Endothelial cell of umbilical vein (primary cell): Measurements from ENCODE around the gene CCL13. TPM values are rescaled to one million over a fixed set of nuclear protein-coding genes. Genes with fewer than 3 reads are reported as not detected.

Experiments used
- BruUV-seq: library from RNA; stranded (reverse); fragments of 400-500 nt; replicated peaks from 2 replicates; lab custom pipeline; 2021; lab: Mats Ljungman, UMichigan
- CTCF ChIA-PET: fragments of 300-600, 350-600 bp; sonication (Branson Sonifier 250); formaldehyde crosslinking; loops from one replicate; lab custom pipeline; 2021; ENCODE audit warnings: antibody characterized with exemption, inconsistent platforms; lab: Charles Lee
- POLR2A ChIA-PET: fragments of 300-600, 350-600 bp; sonication (Branson Sonifier 250); formaldehyde crosslinking; loops from one replicate; lab custom pipeline; 2021; ENCODE audit warnings: antibody characterized with exemption, inconsistent platforms; lab: Charles Lee
- DNase-seq: peaks from one replicate; pipeline ENCODE4 v3.0.0-alpha.2; 2011; ENCODE audit warnings: low read depth, low spot score
- FAIRE-seq: peaks from 2 replicates; lab custom pipeline; 2011; peaks lifted over from hg19 to GRCh38; lab: Jason Lieb, UNC
- H2AFZ ChIP-seq: 2 replicates; pipeline ENCODE4 v1.6.0; 2012; ENCODE audit warnings: low read depth, low read length, control low read depth, inconsistent platforms
- H3K27ac ChIP-seq: 2 replicates; pipeline ENCODE4 v1.5.1; 2011; ENCODE audit warnings: low read depth, mild to moderate bottlenecking, control low read depth, low read length, moderate library complexity; ENCODE audit not compliant: insufficient read depth
- H3K27me3 ChIP-seq, 2 experiments: 2 replicates each; pipeline versions ENCODE4 v1.6.0 to v1.6.1; 2011; ENCODE audit warnings: low read length in 2 of 2, mixed read lengths in 1 of 2; ENCODE audit not compliant: control insufficient read depth in 2 of 2, insufficient read depth in 2 of 2
- H3K36me3 ChIP-seq, 2 experiments: 2 replicates in 1 of 2; 3 replicates in 1 of 2; pipeline ENCODE4 v1.5.1; 2011; ENCODE audit warnings: low read length in 2 of 2, mild to moderate bottlenecking in 1 of 2, moderate library complexity in 1 of 2; ENCODE audit not compliant: control insufficient read depth in 2 of 2, insufficient read depth in 2 of 2; ENCODE audit errors: extremely low read depth in 1 of 2
- H3K4me1 ChIP-seq: 3 replicates; pipeline ENCODE4 v1.5.1; 2011; ENCODE audit warnings: mild to moderate bottlenecking, low read length; ENCODE audit not compliant: control insufficient read depth, insufficient read depth; ENCODE audit errors: extremely low read depth
- H3K4me2 ChIP-seq: 2 replicates; pipeline ENCODE4 v1.6.1; 2011; ENCODE audit warnings: low read length, control low read depth, mixed read lengths; ENCODE audit not compliant: insufficient read depth
- H3K4me3 ChIP-seq, 3 experiments: fragments of 200-600 bp in 1 of 3; sonication (generic), shearing (Covaris generic) in 1 of 3; replicated peaks in 1 of 3; 2 replicates each; pipeline ENCODE4 v1.5.1; 2011 to 2016; ENCODE audit warnings: control low read depth in 3 of 3, low read length in 3 of 3, mild to moderate bottlenecking in 2 of 3, inconsistent platforms in 1 of 3, low read depth in 1 of 3, moderate library complexity in 1 of 3; ENCODE audit not compliant: insufficient read depth in 1 of 3
- H3K79me2 ChIP-seq: 2 replicates; pipeline ENCODE4 v1.6.0; 2012; ENCODE audit warnings: low read length, inconsistent platforms; ENCODE audit not compliant: control insufficient read depth, insufficient read depth
- H3K9ac ChIP-seq: replicated peaks from 2 replicates; pipeline ENCODE3; 2011; ENCODE audit warnings: low read length, control low read depth; ENCODE audit not compliant: insufficient read depth; ENCODE audit errors: extremely low read depth
- H3K9me1 ChIP-seq: replicated peaks from 3 replicates; pipeline ENCODE4 v1.6.0; 2011; ENCODE audit warnings: mild to moderate bottlenecking, low read length; ENCODE audit not compliant: control insufficient read depth, insufficient read depth; ENCODE audit errors: extremely low read depth
- H3K9me3 ChIP-seq: replicated peaks from 2 replicates; pipeline ENCODE4 v1.5.1; 2012; ENCODE audit warnings: low read length, inconsistent platforms; ENCODE audit not compliant: control insufficient read depth, insufficient read depth
- H4K20me1 ChIP-seq: replicated peaks from 2 replicates; pipeline ENCODE3; 2011; ENCODE audit warnings: mild to moderate bottlenecking, low read length; ENCODE audit not compliant: control insufficient read depth, insufficient read depth; ENCODE audit errors: extremely low read depth
- dilution Hi-C: fragments of 300-500 bp; cut with MboI; formaldehyde crosslinking; loops from one replicate; pipeline ENCODE4 v1.15.0; 2019; ENCODE audit warnings: low sequenced_read_pairs; ENCODE audit not compliant: extremely low pct_ligation_motif_present
- intact Hi-C: fragments of 100-400 bp; cut with micrococcal nuclease; formaldehyde crosslinking; loops from one replicate; pipeline ENCODE4 v1.10.0; 2022
- polyA plus RNA-seq, 4 experiments: library from polyadenylated mRNA; depleted of rRNA in 3 of 4; stranded (reverse) in 3 of 4; unstranded in 1 of 4; fragments of >200 nt; gene quantifications; 2 replicates each; pipeline versions ENCODE4 v1.2.1 to v1.2.3, GENCODE V29; 2011 to 2012; ENCODE audit warnings: missing spikeins in 1 of 4
- total RNA-seq: library from RNA; stranded (reverse); gene quantifications from 2 replicates; pipeline ENCODE4 v1.2.3, GENCODE V29; 2021
- TF ChIP-seq, protein P1 (sequence below), 2 donors: IDR thresholded peaks; 1 replicate in 1 of 2; 2 replicates in 1 of 2; pipeline ENCODE4 v1.5.1; 2011; ENCODE audit warnings: low read length in 2 of 2, mild to moderate bottlenecking in 2 of 2, moderate library complexity in 2 of 2, control low read depth in 1 of 2, inconsistent platforms in 1 of 2, low read depth in 1 of 2; ENCODE audit not compliant: insufficient read depth in 1 of 2; ENCODE audit errors: extremely low read depth in 1 of 2

Gene CCL13
- total and polyA plus RNA-seq, 2 donors (not counting 3 experiments of a cell fraction or from before 2014, with no cell fraction given), result not detected

DNA sequence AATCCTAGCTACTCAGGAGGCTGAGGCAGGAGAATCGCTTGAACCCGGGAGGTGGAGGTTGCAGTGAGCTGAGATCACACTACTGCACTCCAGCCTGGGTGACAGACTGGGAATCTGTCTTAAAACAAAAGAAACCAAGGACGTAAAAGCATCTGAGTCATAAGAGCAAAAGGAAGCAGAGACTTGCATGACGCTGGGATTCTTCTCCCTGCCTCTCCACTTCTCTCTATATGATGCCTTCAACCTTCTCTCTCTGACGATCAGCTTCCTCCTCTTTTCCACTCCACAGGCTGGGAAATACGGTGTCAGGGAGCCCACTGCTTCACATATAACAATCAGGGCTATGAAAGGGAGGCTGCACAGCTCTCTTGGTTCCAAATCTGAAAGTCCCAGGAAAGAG lies 49.9 kb downstream of the CCL13 start:
- ChIA-PET CTCF (interaction anchor here (2.4 kb wide), 1 partner anchor 44 kb away, joined by 10 read pairs; no protein-coding TSS in a partner anchor), POLR2A (no interaction called here)
- Histone ChIP-seq H3K9me1 (no peaks in the 10 kb centered on the region), H3K27ac (no peak overlapping the region), H3K4me3 (no peak overlapping the region), H3K9me3 (no peaks in the 10 kb centered on the region), H4K20me1 (no peaks in the 10 kb centered on the region), H3K9ac (no peak overlapping the region), H3K79me2 (no peaks in the 10 kb centered on the region), H3K4me1 (no peaks in the 10 kb centered on the region), H3K36me3 (no peaks in the 10 kb centered on the region), H3K27me3 (peaks cover 0 to 9% of the 10 kb centered on the region in 2 experiments), H3K4me2 (no peak overlapping the region), H2AFZ (peak overlapping the region; percentile 24)
- no TSS peak for BruUV-seq
- TF ChIP-seq, protein P1, sequence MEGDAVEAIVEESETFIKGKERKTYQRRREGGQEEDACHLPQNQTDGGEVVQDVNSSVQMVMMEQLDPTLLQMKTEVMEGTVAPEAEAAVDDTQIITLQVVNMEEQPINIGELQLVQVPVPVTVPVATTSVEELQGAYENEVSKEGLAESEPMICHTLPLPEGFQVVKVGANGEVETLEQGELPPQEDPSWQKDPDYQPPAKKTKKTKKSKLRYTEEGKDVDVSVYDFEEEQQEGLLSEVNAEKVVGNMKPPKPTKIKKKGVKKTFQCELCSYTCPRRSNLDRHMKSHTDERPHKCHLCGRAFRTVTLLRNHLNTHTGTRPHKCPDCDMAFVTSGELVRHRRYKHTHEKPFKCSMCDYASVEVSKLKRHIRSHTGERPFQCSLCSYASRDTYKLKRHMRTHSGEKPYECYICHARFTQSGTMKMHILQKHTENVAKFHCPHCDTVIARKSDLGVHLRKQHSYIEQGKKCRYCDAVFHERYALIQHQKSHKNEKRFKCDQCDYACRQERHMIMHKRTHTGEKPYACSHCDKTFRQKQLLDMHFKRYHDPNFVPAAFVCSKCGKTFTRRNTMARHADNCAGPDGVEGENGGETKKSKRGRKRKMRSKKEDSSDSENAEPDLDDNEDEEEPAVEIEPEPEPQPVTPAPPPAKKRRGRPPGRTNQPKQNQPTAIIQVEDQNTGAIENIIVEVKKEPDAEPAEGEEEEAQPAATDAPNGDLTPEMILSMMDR (IDR thresholded peaks at IDR 0.05; ENCODE audit: extremely low read depth in 1 of 2, insufficient read depth in 1 of 2, low read depth in 1 of 2, low read length in 2 of 2), result no peak
- FAIRE-seq (no peak), DNase-seq (no peak)
- dilution Hi-C loops, result no loop called here
- intact Hi-C loops, result no loop called here

Other genes starting within 250 kb of the CCL13 start
- 160 and 238 TPM in 2 replicates for gene CCL2, start 101.2 kb upstream of the CCL13 start, total RNA-seq
- 599 and 714 TPM in 2 replicates for gene CCL2, start 101.2 kb upstream of the CCL13 start, polyA plus RNA-seq
- not detected in 2 replicates for gene CCL7, start 86.3 kb upstream of the CCL13 start, total RNA-seq
- gene CCL7, start 86.3 kb upstream of the CCL13 start, polyA plus RNA-seq, result 0.25 and 0.76 TPM in 2 replicates
- not detected in 2 replicates for gene CCL11, start 70.7 kb upstream of the CCL13 start, total RNA-seq
- gene CCL11, start 70.7 kb upstream of the CCL13 start, polyA plus RNA-seq, result not detected in 2 replicates
- not detected in 2 replicates for gene CCL8, start 37.0 kb upstream of the CCL13 start, total RNA-seq
- not detected in 2 replicates for gene CCL8, start 37.0 kb upstream of the CCL13 start, polyA plus RNA-seq
- not detected in 2 replicates for gene CCL1, start 6.8 kb downstream of the CCL13 start, total RNA-seq
- gene CCL1, start 6.8 kb downstream of the CCL13 start, polyA plus RNA-seq, result not detected in 2 replicates
- not detected in 2 replicates for gene TMEM132E, start 223.1 kb downstream of the CCL13 start, total RNA-seq
- gene TMEM132E, start 223.1 kb downstream of the CCL13 start, polyA plus RNA-seq, result not detected in 2 replicates